ENCODE results near the gene DDR1.

DDR1 gene

GRCh38 chr6:30876039-30876730 lies 8.1 kb upstream of the DDR1 start:
- peaks cover 9% of the 10 kb centered on the region for H3K9me3 ChIP-seq (ENCODE audit: severe bottlenecking)
- peak overlapping the region; percentile 82 for H3K27ac ChIP-seq (ENCODE audit: poor library complexity, severe bottlenecking)
- DNase-seq (ENCODE audit: low spot score) (no peak), ATAC-seq (ENCODE audit: low read depth) (peak; percentile 82)
- no peak for TF ChIP-seq CTCF (IDR thresholded peaks at IDR 0.05; ENCODE audit: poor library complexity, severe bottlenecking)
- no peaks in the 10 kb centered on the region for H3K36me3 ChIP-seq (ENCODE audit: low read depth)
- no peaks in the 10 kb centered on the region for H3K27me3 ChIP-seq (ENCODE audit: insufficient read depth, poor library complexity, severe bottlenecking)
- H3K4me1 ChIP-seq (ENCODE audit: insufficient read depth, poor library complexity, severe bottlenecking): peaks cover 26% of the 10 kb centered on the region
- H3K4me3 ChIP-seq (ENCODE audit: severe bottlenecking): no peak overlapping the region

GRCh38 chr6:30877419-30878262 lies 6.7 kb upstream of the DDR1 start:
- H3K4me1 ChIP-seq (ENCODE audit: insufficient read depth, poor library complexity, severe bottlenecking): peaks cover 37% of the 10 kb centered on the region
- peak; percentile 68 for ATAC-seq (ENCODE audit: low read depth)
- no peak for DNase-seq (ENCODE audit: low spot score)
- peak; percentile 97 for TF ChIP-seq CTCF (IDR thresholded peaks at IDR 0.05; ENCODE audit: poor library complexity, severe bottlenecking)
- H3K4me3 ChIP-seq (ENCODE audit: severe bottlenecking): no peak overlapping the region
- H3K9me3 ChIP-seq (ENCODE audit: severe bottlenecking): peaks cover 3% of the 10 kb centered on the region
- peak overlapping the region; percentile 82 for H3K27ac ChIP-seq (ENCODE audit: poor library complexity, severe bottlenecking)
- no peaks in the 10 kb centered on the region for H3K27me3 ChIP-seq (ENCODE audit: insufficient read depth, poor library complexity, severe bottlenecking)
- H3K36me3 ChIP-seq (ENCODE audit: low read depth): no peaks in the 10 kb centered on the region

DNA sequence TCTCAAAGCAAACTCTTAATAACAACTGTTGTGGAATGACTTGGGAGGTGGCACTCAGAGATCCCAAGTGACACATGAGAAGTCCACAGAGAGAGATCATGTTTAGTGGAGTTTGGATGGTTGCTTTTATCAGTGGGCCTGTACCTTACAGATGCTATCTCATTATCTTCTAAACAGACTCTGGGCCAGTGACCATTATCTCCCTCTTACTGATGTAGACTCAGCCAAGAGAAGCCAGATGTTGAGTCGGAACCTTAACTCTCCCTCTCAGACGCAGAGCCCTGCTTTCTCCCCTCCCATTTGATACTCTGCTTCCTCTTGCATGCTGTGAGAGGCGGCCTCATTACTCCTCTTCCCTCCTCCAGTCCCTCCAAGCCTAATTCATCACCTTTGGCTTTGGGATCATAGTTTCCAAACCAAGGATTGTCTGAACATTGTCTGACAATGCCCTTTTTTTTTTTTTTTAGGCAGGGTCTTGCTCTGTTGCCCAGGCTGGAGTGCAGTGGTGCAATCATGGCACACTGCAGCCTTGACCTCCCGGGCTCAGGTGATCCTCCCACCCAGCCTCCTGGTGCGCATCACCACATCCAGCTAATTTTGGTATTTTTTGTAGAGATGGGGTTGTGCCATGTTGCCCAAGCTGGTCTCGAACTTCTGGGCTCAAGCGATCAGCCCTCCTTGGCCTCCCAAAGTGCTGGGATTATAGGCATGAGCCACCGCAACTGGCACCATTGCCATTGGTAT lies 4.5 kb upstream of the DDR1 start:
- DNase-seq (ENCODE audit: low spot score) (no peak), ATAC-seq (ENCODE audit: low read depth) (no peak)
- Histone ChIP-seq H3K36me3 (ENCODE audit: low read depth) (no peaks in the 10 kb centered on the region), H3K27ac (ENCODE audit: poor library complexity, severe bottlenecking) (no peak overlapping the region), H3K27me3 (ENCODE audit: insufficient read depth, poor library complexity, severe bottlenecking) (no peaks in the 10 kb centered on the region), H3K4me1 (ENCODE audit: insufficient read depth, poor library complexity, severe bottlenecking) (peaks cover 38% of the 10 kb centered on the region), H3K4me3 (ENCODE audit: severe bottlenecking) (no peak overlapping the region), H3K9me3 (ENCODE audit: severe bottlenecking) (no peaks in the 10 kb centered on the region)
- TF ChIP-seq CTCF (IDR thresholded peaks at IDR 0.05; ENCODE audit: poor library complexity, severe bottlenecking): no peak

DNA sequence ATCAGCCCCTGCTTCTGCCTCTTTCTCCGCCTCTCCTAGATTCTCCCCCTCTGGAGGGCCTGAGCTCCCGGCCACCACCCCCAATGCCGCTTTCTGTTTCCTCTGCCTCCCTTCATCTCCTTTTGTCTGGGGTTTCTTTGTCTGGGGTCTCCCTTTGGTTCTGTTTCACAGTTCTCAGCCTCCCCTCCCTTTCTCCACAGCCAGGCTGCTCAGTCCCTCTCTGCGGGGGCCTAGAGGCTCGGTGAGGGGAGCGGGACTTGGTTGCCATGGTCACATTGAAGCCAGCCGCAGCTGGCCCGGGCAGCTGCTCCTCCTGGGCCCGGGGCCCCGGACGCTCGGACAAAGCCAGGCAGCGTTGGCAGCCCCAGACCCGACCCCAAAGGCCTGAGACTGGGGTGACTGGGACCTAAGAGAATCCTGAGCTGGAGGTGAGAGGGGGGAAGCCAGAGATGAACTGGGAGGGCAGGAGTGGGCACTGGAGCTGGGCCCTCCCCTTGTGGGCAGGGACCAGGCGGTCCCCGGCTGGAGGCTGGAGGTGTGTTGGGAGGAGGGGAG lies 3.5 kb upstream of the DDR1 start:
- no peak for ATAC-seq (ENCODE audit: low read depth)
- TF ChIP-seq CTCF (IDR thresholded peaks at IDR 0.05; ENCODE audit: poor library complexity, severe bottlenecking): no peak
- Histone ChIP-seq H3K4me3 (ENCODE audit: severe bottlenecking) (no peak overlapping the region), H3K27ac (ENCODE audit: poor library complexity, severe bottlenecking) (no peak overlapping the region), H3K4me1 (ENCODE audit: insufficient read depth, poor library complexity, severe bottlenecking) (peaks cover 30% of the 10 kb centered on the region), H3K9me3 (ENCODE audit: severe bottlenecking) (no peaks in the 10 kb centered on the region), H3K36me3 (ENCODE audit: low read depth) (no peaks in the 10 kb centered on the region), H3K27me3 (ENCODE audit: insufficient read depth, poor library complexity, severe bottlenecking) (no peaks in the 10 kb centered on the region)
- DNase-seq (ENCODE audit: low spot score): no peak
